ENCODE results near the gene AMBN. TPM values are rescaled to one million over a fixed set of nuclear protein-coding genes. Genes with fewer than 3 reads are reported as not detected.

AMBN gene
- total and polyA plus RNA-seq, 9 of the 15 experiments (the other 6 are each of a cell fraction or from before 2014, with no cell fraction given) = 0.03 to 0.09 (median 0.07) TPM; not detected in 6

- TF ChIP-seq CTCFL (IDR thresholded peaks at IDR 0.05; ENCODE audit: borderline replicate concordance, insufficient read depth, low read depth, low read length, poor library complexity, severe bottlenecking) = no peak
- no peak for TF ChIP-seq RERE (CRISPR knock-in tag; IDR thresholded peaks at IDR 0.05; ENCODE audit: borderline replicate concordance)
- no peak for TF ChIP-seq SNRNP70 (optimal IDR thresholded peaks at IDR 0.05; ENCODE audit: low read depth, low read length)
- no peak for TF ChIP-seq TCF15 (CRISPR knock-in tag; IDR thresholded peaks at IDR 0.05)
- TF ChIP-seq PATZ1 (CRISPR knock-in tag; IDR thresholded peaks at IDR 0.05; ENCODE audit: borderline replicate concordance) = no peak
- TF ChIP-seq MEIS2 (IDR thresholded peaks at IDR 0.05; ENCODE audit: partially characterized antibody) = peak; percentile 55
- TF ChIP-seq PBX2 (CRISPR knock-in tag; IDR thresholded peaks at IDR 0.05; ENCODE audit: low read depth) = no peak
- TF ChIP-seq PBX2 (tag; conservative IDR thresholded peaks at IDR 0.05; ENCODE audit: low read depth) = peak; percentile 56; the same call in 1 of the 2 replicates
- TF ChIP-seq NCOA4 (IDR thresholded peaks at IDR 0.05; ENCODE audit: partially characterized antibody) = no peak
- TF ChIP-seq ZNF668 (CRISPR knock-in tag; IDR thresholded peaks at IDR 0.05) = no peak
- no peak for TF ChIP-seq NCOA1 (IDR thresholded peaks at IDR 0.05; ENCODE audit: low read depth)
- TF ChIP-seq STAG1 (CRISPR knock-in tag; IDR thresholded peaks at IDR 0.05; ENCODE audit: borderline replicate concordance) = no peak
Measured at GRCh38 chr4:70600305-70600704, 8.2 kb downstream of the AMBN start (continued).

Data from K562 (cell line).